HL-60/S4 treated with retinoic acid at 250 ng/mL for 4 days and 3 days (cell line): ENCODE data around the gene POU5F1.
"Not testable (repeated sequence)": the region's sequence is repeated elsewhere in the genome, so short reads cannot be mapped to it uniquely, and the experiment has no call there.

ENCODE experiments used
- in situ Hi-C: fragments of 300-500 bp; cut with MboI; formaldehyde crosslinking; loops from 2 replicates; pipeline ENCODE4 v1.7.0; 2022; ENCODE audit warnings: low sequenced_read_pairs

Gene POU5F1

GRCh38 chr6:31170600-31170881 lies at the start of gene POU5F1:
TSS of gene POU5F1 (minus strand) at chr6:31170682. CDS start at chr6:31170620, 62 bp downstream.
- in situ Hi-C loops = no loop called here

DNA sequence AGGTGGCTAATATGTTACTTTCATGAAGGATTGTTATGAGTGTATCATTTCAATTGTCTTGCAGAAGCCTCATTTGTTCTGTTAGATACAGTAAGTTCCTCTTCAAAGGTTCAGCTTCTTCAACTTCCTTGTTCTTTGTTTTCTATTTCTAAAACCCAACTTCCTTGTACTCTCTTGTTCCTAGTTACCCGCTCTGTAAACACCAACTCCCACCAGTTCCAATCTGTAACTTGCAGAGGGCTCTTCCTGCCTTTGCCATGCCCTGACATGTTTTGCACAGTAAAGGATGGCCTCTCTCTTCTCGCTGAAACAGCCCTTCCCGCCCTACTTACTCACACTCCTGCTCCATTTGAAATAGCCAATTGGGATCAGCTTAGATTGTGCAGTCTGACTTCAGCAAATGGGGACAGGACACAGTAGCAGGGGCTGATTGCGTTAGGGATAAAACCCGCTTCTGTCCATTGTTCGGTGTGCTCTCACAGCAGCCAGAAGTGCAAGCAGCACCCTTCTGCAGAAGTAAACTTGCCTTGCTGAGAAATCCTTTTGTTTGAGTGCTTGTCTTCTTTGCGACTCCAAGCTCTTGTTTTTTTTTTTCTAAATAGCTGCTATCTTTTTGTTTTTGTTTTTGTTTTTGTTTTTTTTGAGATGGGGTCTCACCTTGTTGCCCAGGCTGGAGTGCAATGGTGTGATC lies 45.9 kb upstream of the POU5F1 start:
- in situ Hi-C loops = no loop called here

DNA sequence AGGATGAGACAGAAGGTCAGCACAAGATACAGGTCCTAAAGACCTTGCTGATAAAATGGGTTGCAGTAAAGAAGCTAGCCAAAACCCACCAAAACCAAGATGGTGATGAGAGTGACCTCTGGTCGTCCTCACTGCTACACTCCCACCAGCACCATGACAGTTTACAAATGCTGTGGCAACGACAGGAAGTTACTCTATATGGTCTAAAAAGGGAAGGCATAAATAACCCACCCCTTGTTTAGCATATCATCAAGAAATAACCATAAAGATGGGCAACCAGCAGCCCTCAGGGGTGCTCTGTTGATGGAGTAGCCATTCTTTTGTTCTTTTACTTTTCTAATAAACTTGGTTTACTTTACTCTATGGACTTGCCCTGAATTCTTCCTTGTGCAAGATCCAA lies 44.7 kb upstream of the POU5F1 start:
- in situ Hi-C loops = not testable (repeated sequence)

DNA sequence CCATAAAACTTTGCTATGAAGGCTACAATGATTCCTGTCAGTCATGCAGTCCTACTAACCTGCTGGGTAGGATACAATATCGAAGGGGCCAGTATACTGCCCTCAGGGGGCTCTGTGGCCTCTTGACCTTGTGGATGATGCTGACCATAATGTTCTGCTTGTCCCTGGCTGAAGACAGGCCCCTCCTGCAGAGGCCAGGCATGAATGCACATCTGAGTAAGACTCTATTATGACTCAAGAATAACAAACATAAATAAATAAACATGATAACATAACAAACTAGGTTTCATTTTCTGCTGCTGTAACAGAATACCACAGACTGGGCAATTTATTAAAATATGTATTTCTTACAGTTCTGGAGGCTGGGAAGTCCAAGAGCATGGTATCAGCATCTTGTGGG lies 44.0 kb upstream of the POU5F1 start:
- in situ Hi-C loops = no loop called here

GRCh38 chr6:31210741-31211532 lies 40.5 kb upstream of the POU5F1 start:
- in situ Hi-C loops = no loop called here

DNA sequence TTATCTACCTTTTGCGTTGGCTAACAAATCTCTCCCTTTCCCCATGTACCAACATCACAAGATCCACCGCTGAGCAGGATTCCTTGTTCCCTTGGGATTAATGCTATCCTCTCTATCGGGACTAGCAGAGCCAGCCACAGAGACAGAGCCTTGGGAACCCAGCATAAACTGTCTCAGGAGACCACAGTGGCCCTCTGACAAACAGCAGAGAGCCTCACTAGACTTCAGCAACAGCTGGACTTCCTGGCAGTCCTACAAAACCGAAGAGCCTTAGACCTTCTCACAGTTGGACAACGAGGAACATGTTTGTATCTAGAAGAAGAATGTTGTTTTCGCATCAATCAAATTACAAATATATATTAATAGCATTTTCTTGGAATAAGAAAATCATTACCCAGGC lies 39.6 kb upstream of the POU5F1 start:
- in situ Hi-C loops = no loop called here

GRCh38 chr6:31209137-31209536 lies 38.7 kb upstream of the POU5F1 start:
- in situ Hi-C loops = no loop called here

DNA sequence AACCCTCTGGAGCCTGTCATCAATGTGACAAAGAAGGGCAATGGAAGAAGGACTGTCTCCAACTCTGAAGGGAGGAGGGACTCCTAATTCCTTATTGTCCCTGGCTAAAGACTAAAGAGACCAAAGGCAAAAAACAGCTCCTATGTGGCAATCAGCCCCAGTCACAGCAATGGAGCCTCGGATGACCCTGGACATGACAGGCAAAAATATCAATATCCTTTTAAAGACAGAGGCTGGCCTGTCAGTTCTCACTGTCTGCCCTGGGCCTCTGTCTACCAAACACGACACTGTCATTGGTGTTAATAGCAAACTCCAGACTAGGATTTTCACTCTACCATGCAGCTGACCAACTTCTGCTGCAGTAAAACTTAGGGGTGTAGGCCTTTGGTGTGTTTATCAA lies 38.0 kb upstream of the POU5F1 start:
- in situ Hi-C loops = no loop called here

GRCh38 chr6:31205638-31206037 lies 35.2 kb upstream of the POU5F1 start:
- in situ Hi-C loops = no loop called here

DNA sequence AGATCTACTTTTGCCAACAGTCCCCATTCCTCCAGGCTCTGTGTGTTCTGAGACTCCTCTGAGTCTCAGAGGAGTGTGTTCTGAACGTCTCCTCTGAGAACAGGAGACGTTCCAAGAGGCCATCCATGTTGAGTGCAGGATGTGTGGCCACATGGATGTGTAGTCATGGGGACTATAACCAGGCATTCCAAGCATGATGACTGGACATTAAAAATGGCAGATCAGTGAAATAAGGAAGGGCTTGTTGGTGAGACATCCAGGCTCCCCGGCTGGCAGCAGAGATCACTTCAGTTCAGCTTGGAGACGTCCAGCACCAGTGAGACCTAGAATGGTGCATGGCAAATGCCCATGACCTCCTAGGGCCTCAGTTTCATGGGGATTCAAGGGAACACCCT lies 34.3 kb upstream of the POU5F1 start:
- in situ Hi-C loops = no loop called here

DNA sequence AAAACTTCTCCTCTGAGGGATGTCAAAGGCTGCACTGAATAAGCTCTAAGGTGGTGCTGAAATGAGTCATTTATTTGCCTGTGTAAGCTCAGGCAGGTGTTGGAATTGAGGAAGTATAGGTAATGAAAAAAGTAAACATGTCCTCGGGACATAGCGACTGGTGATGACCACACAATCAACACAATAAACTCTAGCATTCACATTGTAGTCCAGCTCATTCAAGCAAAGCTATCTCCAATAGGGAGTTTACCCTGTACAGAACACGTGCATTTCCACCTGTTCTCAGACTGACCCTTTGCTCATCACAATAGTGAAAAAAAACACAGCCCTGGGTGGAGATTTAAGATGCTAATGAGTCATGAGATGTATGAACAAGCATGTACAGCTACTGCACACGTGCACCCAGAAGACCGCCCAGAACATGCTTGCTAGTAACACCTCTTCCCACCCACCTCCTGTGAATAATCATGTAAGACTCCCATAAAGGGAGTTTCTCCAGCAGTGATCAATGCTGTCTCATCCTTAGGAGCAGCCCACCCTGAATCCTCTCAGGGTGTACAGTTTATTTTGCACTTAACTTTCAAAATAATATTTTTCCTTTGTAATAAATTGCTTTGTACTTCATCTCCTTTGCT lies 33.0 kb upstream of the POU5F1 start:
- in situ Hi-C loops = no loop called here

GRCh38 chr6:31202259-31203166 lies 32.0 kb upstream of the POU5F1 start:
- in situ Hi-C loops = no loop called here

- in situ Hi-C loops = loop anchor here (10.0 kb wide), 1 partner anchor 166 kb away; no protein-coding TSS in a partner anchor
These were observed 28.6 kb upstream of the POU5F1 start for GRCh38 chr6:31199105-31199452.

- in situ Hi-C loops = loop anchor here (10.0 kb wide), 1 partner anchor 167 kb away; no protein-coding TSS in a partner anchor
These were observed 27.2 kb upstream of the POU5F1 start for GRCh38 chr6:31197559-31198305.

GRCh38 chr6:31196251-31197022 lies 26.0 kb upstream of the POU5F1 start:
- in situ Hi-C loops = loop anchor here (10.0 kb wide), 1 partner anchor 168 kb away; no protein-coding TSS in a partner anchor

DNA sequence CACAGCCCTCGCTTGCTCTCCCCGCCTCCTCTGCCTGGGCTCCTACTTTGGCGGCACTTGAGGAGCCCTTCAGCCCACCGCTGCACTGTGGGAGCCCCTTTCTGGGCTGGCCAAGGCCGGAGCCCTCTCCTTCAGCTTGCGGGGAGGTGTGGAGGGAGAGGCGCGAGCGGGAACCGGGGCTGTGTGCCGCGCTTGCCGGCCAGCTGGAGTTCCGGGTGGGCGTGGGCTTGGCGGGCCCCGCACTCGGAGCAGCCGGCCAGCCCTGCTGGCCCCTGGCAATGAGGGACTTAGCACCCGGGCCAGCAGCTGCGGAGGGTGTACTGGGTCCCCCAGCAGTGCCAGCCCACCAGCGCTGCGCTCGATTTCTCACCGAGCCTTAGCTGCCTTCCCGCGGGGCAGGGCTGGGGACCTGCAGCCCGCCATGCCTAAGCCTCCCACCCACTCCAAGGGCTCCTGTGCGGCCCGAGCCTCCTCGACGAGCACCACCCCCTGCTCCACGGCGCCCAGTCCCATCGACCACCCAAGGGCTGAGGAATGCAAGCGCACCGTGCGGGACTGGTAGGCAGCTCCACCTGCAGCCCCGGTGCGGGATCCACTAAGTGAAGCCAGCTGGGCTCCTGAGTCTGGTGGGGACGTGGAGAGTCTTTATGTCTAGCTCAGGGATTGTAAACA lies 25.0 kb upstream of the POU5F1 start:
- in situ Hi-C loops = loop anchor here (10.0 kb wide), 1 partner anchor 169 kb away; no protein-coding TSS in a partner anchor

GRCh38 chr6:31194061-31194834 lies 23.8 kb upstream of the POU5F1 start:
- in situ Hi-C loops = loop anchor here (5.0 to 10.0 kb wide), 2 partner anchors 57 to 171 kb away; partner anchors contain the start of gene PSORS1C2

- in situ Hi-C loops = loop anchor here (5.0 to 10.0 kb wide), 2 partner anchors 56 to 172 kb away; partner anchors contain the start of gene PSORS1C2
These were observed 22.7 kb upstream of the POU5F1 start for GRCh38 chr6:31193206-31193605.
